KMS-11 (cell line): ENCODE data around the gene ACVR1B.

Source experiments
- H2AFZ ChIP-seq: fragments of 200-600 bp; sonication (generic); 2 replicates; pipeline ENCODE4 v1.6.1; 2016; ENCODE audit warnings: antibody characterized with exemption, mixed run types, low read depth
- H3K27ac ChIP-seq: fragments of 200-600 bp; sonication (generic); 2 replicates; pipeline ENCODE4 v1.6.1; 2016; ENCODE audit warnings: mild to moderate bottlenecking, mixed run types
- H3K27me3 ChIP-seq: fragments of 200-600 bp; sonication (generic); 2 replicates; pipeline ENCODE4 v1.6.1; 2017; ENCODE audit warnings: mild to moderate bottlenecking, low read depth, mixed run types, moderate library complexity; ENCODE audit not compliant: insufficient read depth
- H3K36me3 ChIP-seq: fragments of 200-600 bp; sonication (generic); 2 replicates; pipeline ENCODE4 v1.6.1; 2017; ENCODE audit warnings: mild to moderate bottlenecking, mixed run types; ENCODE audit not compliant: insufficient read depth
- H3K4me1 ChIP-seq: fragments of 200-600 bp; sonication (generic); 2 replicates; pipeline ENCODE4 v1.6.1; 2016; ENCODE audit warnings: mild to moderate bottlenecking, low read depth, mixed run types; ENCODE audit not compliant: poor library complexity, severe bottlenecking
- H3K4me2 ChIP-seq: fragments of 200-600 bp; sonication (generic); 2 replicates; pipeline ENCODE4 v1.7.0; 2016; ENCODE audit warnings: mild to moderate bottlenecking, mixed run types
- H3K4me3 ChIP-seq: fragments of 200-600 bp; sonication (generic); IDR thresholded peaks from 2 replicates; pipeline ENCODE4 v1.6.1; 2017; ENCODE audit warnings: low read depth, low read length, mixed read lengths; ENCODE audit not compliant: insufficient read depth
- H3K79me2 ChIP-seq: fragments of 200-600 bp; sonication (generic); 2 replicates; pipeline ENCODE4 v1.6.1; 2016; ENCODE audit warnings: low read depth, mixed run types; ENCODE audit not compliant: insufficient read depth
- H3K9ac ChIP-seq: fragments of 200-600 bp; sonication (generic); 2 replicates; pipeline ENCODE4 v1.6.1; 2016; ENCODE audit warnings: mild to moderate bottlenecking, mixed run types
- H4K20me1 ChIP-seq: fragments of 200-600 bp; sonication (generic); 2 replicates; pipeline ENCODE4 v1.6.1; 2016; ENCODE audit warnings: mild to moderate bottlenecking, mixed run types; ENCODE audit not compliant: insufficient read depth
- CTCF ChIP-seq: fragments of 200-600 bp; sonication (generic); conservative IDR thresholded peaks from 2 replicates; pipeline ENCODE4 v1.6.1; 2017; ENCODE audit warnings: low read depth, mild to moderate bottlenecking, antibody characterized with exemption, low read length, moderate library complexity, mixed read lengths

ACVR1B gene

GRCh38 chr12:52003016-52003550 lies 51.6 kb downstream of the ACVR1B start:
- Histone ChIP-seq H2AFZ (no peak overlapping the region), H3K4me3 (no peak overlapping the region), H3K4me2 (no peak overlapping the region), H4K20me1 (no peaks in the 10 kb centered on the region), H3K79me2 (no peaks in the 10 kb centered on the region), H3K9ac (no peak overlapping the region), H3K4me1 (no peaks in the 10 kb centered on the region), H3K27ac (no peak overlapping the region), H3K36me3 (no peaks in the 10 kb centered on the region), H3K27me3 (peaks cover 31% of the 10 kb centered on the region)
- no peak for TF ChIP-seq CTCF

GRCh38 chr12:52003591-52003990 lies 52.1 kb downstream of the ACVR1B start:
- no peak overlapping the region for H3K4me2 ChIP-seq
- H3K27ac ChIP-seq = no peak overlapping the region
- H3K9ac ChIP-seq = no peak overlapping the region

GRCh38 chr12:52004042-52004648 lies 52.6 kb downstream of the ACVR1B start:
- H2AFZ ChIP-seq = no peak overlapping the region
- H4K20me1 ChIP-seq = no peaks in the 10 kb centered on the region
- no peak overlapping the region for H3K4me3 ChIP-seq
- no peaks in the 10 kb centered on the region for H3K4me1 ChIP-seq
- no peak overlapping the region for H3K9ac ChIP-seq
- no peak overlapping the region for H3K4me2 ChIP-seq
- no peaks in the 10 kb centered on the region for H3K79me2 ChIP-seq
- TF ChIP-seq CTCF = peak; percentile 62
- H3K36me3 ChIP-seq = no peaks in the 10 kb centered on the region
- no peak overlapping the region for H3K27ac ChIP-seq
- H3K27me3 ChIP-seq = peaks cover 36% of the 10 kb centered on the region

More at GRCh38 chr12:52003591-52003990, 52.1 kb downstream of the ACVR1B start:
- H3K27me3 ChIP-seq = peaks cover 36% of the 10 kb centered on the region
- H3K36me3 ChIP-seq = no peaks in the 10 kb centered on the region
- H3K79me2 ChIP-seq = no peaks in the 10 kb centered on the region
- H3K4me1 ChIP-seq = no peaks in the 10 kb centered on the region
- TF ChIP-seq CTCF = no peak
- no peak overlapping the region for H2AFZ ChIP-seq
- no peak overlapping the region for H3K4me3 ChIP-seq
- no peaks in the 10 kb centered on the region for H4K20me1 ChIP-seq

GRCh38 chr12:52005218-52005902 lies 53.9 kb downstream of the ACVR1B start:
- Histone ChIP-seq H3K27me3 (peaks cover 36% of the 10 kb centered on the region), H3K27ac (no peak overlapping the region), H3K4me3 (no peak overlapping the region), H3K79me2 (no peaks in the 10 kb centered on the region), H3K4me2 (no peak overlapping the region), H3K4me1 (no peaks in the 10 kb centered on the region), H2AFZ (no peak overlapping the region), H3K36me3 (no peaks in the 10 kb centered on the region), H3K9ac (no peak overlapping the region), H4K20me1 (no peaks in the 10 kb centered on the region)
- TF ChIP-seq CTCF = no peak
